ENCODE results near the gene PRDX5. TPM values are rescaled to one million over a fixed set of nuclear protein-coding genes. Genes with fewer than 3 reads are reported as not detected.

The PRDX5 gene
- total and polyA plus RNA-seq, 2 donors (not counting 1 experiment from before 2014, with no cell fraction given), result 50.4 to 95.5 TPM

DNA sequence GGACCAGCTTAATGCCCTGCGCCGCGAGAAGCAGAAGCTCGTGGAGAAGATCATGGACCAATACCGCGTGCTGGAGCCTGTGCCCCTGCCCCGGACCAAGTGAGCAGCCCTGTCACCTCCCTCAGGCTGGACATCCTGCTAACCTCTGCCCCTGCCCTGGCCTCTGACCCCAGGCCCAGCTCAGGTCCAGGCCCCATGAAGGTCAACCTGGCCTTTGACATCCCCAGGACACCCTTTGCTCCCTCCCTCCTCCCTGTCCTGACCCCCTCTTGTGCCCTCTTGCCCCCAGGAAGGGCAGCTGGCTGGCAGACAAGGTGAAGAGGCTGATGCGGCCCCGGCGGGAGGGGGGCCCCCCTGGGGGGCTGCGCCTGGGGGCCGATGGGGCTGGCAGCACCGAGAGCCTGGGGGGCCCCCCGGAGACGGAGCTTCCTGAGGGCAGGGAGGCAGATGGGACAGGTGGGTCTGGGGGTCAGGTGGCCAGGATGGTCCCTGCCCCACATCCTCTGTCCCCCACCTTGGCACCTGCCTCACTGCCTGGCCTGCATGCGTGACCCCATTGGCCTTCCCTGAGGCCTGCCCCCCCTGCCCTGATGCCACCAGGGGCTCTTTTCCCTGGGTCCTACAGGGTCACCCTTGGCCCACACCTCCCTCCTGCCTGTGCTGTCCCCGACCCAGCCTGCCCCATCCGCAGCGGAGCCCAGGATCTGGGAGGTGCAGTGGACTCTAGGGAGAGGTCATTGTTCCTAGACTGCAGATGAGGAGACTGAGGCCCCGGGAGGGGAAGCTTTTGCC is 36.0 kb downstream of the PRDX5 start:
- ChIA-PET CTCF (interaction anchor here (1.1 to 10.2 kb wide), 10 partner anchors 9 to 1691 kb away, joined by 3 to 188 read pairs (median 12); partner anchors contain the start of genes CCDC88B, ESRRA, PRDX5 and TRMT112), POLR2A (interaction anchor here (0.5 to 2.8 kb wide), 3 partner anchors 37 to 1736 kb away, joined by 5 to 16 read pairs (median 6); partner anchors contain the start of genes PRDX5 and TRMT112)
- no peak overlapping the region for H3K4me3 ChIP-seq (ENCODE audit: control extremely low read depth in 1 of 5, extremely low read depth in 1 of 5, insufficient read depth in 1 of 5, low read depth in 2 of 5, low read length in 4 of 5)
- H3K27ac ChIP-seq (ENCODE audit: low read length in 2 of 2), result no peak overlapping the region
- TF ChIP-seq EZH2 (IDR thresholded peaks at IDR 0.05; ENCODE audit: borderline replicate concordance, insufficient read depth, low read depth, low read length, poor library complexity, severe bottlenecking), result no peak
- no peak for TF ChIP-seq CTCF (IDR thresholded peaks at IDR 0.05)
- H3K36me3 ChIP-seq (replicated peaks in 1 of 2; ENCODE audit: control extremely low read depth in 1 of 2, control insufficient read depth in 1 of 2, extremely low read depth in 1 of 2, insufficient read depth in 2 of 2, low read length in 1 of 2), result peaks cover 2 to 26% of the 10 kb centered on the region in 2 experiments
- peaks cover 11 to 30% of the 10 kb centered on the region in 2 donors for H3K4me1 ChIP-seq (ENCODE audit: control insufficient read depth in 2 of 2, insufficient read depth in 2 of 2, low read length in 2 of 2)
- H3K4me3 Mint-ChIP-seq, result no peak overlapping the region
- H3K9me3 Mint-ChIP-seq (ENCODE audit: insufficient read depth), result no peaks in the 10 kb centered on the region
- H3K9ac ChIP-seq (ENCODE audit: low read length), result no peak overlapping the region
- peaks cover 18% of the 10 kb centered on the region for H3K4me1 Mint-ChIP-seq
- peaks cover 30% of the 10 kb centered on the region for H4K20me1 ChIP-seq (ENCODE audit: control insufficient read depth, insufficient read depth, low read length, poor library complexity, severe bottlenecking)
- intact Hi-C loops (cut with micrococcal nuclease), result no loop called here
- no peak for DNase-seq
- H3K27me3 Mint-ChIP-seq, result no peaks in the 10 kb centered on the region
- WGBS (ENCODE audit: insufficient coverage), result 96% methylated on average over 12 of the region's 20 CpGs
- H2AFZ ChIP-seq (ENCODE audit: insufficient read depth, low read depth, low read length, poor library complexity, severe bottlenecking), result no peak overlapping the region
- peaks cover 11% of the 10 kb centered on the region for H3K79me2 ChIP-seq (ENCODE audit: control insufficient read depth, insufficient read depth, low read length)
- H3K9me3 ChIP-seq (ENCODE audit: control extremely low read depth in 1 of 3, control insufficient read depth in 2 of 3, insufficient read depth in 1 of 3, low read length in 2 of 3), result no peaks in the 10 kb centered on the region
- no peaks in the 10 kb centered on the region for H3K27me3 ChIP-seq (replicated peaks in 1 of 4; ENCODE audit: control extremely low read depth in 1 of 4, control insufficient read depth in 3 of 4, insufficient read depth in 4 of 4, low read length in 3 of 4)
- H3K27ac Mint-ChIP-seq, result no peak overlapping the region
- no peak for ATAC-seq (ENCODE audit: low read depth)
- no peak overlapping the region for H3K4me2 ChIP-seq (replicated peaks; ENCODE audit: low read depth, low read length, poor library complexity, severe bottlenecking)

All from B cell (primary cell).